Measurements from ENCODE around the gene ACTN4.
A peak's percentile ranks its signal among the peaks of the same experiment; 100 is the strongest.

The ACTN4 gene

DNA sequence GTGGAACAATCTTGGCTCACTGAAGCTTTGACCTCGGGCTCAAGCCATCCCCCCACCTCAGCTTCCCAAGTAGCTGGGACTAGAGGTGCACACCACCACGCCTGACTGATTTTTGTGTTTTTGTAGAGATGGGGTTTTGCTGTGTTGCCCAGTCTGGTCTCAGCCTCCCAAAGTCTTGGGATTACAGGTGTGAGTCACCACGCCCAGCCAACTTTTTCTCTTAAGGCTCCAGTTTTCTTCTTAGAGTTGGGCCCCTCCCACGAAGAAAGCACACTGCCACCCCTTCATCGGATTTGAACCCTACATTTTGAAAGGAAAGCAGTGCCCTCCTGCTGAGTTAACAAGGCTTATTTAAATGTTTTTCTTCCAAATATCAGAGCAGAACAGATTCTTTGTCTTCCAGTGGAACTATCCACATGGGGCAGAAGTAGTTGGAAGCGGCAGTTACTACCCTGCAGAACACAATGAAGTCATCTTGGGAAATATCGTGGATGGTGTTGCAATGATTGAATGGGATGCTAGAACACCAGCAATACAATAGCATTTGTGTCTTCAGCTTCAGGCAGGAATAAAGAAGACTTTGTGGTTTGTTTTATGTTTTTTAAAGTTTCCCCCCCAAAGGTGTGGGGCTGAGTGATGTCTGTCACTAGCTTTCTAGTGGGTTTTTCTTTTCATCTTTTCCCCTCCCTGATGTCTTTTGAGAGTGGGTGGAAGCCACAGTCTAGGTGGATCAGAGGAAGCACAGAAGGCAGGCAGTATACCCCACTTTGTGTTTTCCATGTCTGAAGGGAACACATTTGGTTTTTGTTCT, 8.9 kb downstream of the ACTN4 start:
- Mint-ChIP-seq H3K27me3 (ENCODE audit: low read depth) (no peaks in the 10 kb centered on the region), H3K27ac (peak overlapping the region; percentile 90 to 98 (median 93)), H3K36me3 (ENCODE audit: low read depth) (peaks cover 22% of the 10 kb centered on the region), H3K4me3 (peak overlapping the region; percentile 13 to 52 (median 30)), H3K9me3 (no peaks in the 10 kb centered on the region), H3K4me1 (peaks cover 96% of the 10 kb centered on the region)
- TF ChIP-seq, protein P1, sequence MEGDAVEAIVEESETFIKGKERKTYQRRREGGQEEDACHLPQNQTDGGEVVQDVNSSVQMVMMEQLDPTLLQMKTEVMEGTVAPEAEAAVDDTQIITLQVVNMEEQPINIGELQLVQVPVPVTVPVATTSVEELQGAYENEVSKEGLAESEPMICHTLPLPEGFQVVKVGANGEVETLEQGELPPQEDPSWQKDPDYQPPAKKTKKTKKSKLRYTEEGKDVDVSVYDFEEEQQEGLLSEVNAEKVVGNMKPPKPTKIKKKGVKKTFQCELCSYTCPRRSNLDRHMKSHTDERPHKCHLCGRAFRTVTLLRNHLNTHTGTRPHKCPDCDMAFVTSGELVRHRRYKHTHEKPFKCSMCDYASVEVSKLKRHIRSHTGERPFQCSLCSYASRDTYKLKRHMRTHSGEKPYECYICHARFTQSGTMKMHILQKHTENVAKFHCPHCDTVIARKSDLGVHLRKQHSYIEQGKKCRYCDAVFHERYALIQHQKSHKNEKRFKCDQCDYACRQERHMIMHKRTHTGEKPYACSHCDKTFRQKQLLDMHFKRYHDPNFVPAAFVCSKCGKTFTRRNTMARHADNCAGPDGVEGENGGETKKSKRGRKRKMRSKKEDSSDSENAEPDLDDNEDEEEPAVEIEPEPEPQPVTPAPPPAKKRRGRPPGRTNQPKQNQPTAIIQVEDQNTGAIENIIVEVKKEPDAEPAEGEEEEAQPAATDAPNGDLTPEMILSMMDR (IDR thresholded peaks at IDR 0.05; ENCODE audit: unreplicated experiment in 3 of 3) = no peak

DNA sequence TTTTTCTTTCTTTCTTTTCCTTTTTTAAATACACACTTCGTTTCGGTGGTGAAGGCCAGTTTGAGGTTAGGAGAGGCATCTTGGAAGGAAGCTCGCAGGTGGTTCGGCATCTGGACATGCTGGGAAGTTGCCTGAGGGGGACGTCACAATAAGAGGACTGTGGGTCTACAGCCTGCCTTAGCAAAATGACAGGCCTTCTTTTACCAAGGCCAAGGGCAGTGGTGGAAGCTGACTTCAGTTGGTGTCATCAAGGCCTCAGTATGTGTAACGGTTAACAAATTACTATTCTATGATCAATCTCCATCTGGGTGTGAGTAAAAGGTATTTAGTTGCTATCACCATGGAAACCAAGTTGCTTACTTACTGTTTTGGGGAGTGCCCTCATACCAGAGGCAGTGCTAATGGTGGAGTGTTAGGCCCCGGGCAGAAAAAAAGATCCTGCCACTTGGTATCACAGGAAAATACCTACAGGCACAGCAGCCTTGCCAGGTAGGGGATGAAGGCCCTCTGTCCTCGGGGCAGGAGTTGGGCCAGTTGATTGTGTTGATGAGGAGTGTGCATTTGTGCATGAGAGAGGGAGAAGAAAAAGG, 10.3 kb downstream of the ACTN4 start:
- H3K4me1 Mint-ChIP-seq = peaks cover 95% of the 10 kb centered on the region
- TF ChIP-seq, protein P1 (IDR thresholded peaks at IDR 0.05; ENCODE audit: unreplicated experiment in 3 of 3) = no peak
- peak overlapping the region; percentile 33 to 53 (median 44) for H3K4me3 Mint-ChIP-seq
- H3K27ac Mint-ChIP-seq = peak overlapping the region; percentile 98 to 99 (median 98)
- no peaks in the 10 kb centered on the region for H3K27me3 Mint-ChIP-seq (ENCODE audit: low read depth)
- no peaks in the 10 kb centered on the region for H3K9me3 Mint-ChIP-seq
- H3K36me3 Mint-ChIP-seq (ENCODE audit: low read depth) = peaks cover 22% of the 10 kb centered on the region

DNA sequence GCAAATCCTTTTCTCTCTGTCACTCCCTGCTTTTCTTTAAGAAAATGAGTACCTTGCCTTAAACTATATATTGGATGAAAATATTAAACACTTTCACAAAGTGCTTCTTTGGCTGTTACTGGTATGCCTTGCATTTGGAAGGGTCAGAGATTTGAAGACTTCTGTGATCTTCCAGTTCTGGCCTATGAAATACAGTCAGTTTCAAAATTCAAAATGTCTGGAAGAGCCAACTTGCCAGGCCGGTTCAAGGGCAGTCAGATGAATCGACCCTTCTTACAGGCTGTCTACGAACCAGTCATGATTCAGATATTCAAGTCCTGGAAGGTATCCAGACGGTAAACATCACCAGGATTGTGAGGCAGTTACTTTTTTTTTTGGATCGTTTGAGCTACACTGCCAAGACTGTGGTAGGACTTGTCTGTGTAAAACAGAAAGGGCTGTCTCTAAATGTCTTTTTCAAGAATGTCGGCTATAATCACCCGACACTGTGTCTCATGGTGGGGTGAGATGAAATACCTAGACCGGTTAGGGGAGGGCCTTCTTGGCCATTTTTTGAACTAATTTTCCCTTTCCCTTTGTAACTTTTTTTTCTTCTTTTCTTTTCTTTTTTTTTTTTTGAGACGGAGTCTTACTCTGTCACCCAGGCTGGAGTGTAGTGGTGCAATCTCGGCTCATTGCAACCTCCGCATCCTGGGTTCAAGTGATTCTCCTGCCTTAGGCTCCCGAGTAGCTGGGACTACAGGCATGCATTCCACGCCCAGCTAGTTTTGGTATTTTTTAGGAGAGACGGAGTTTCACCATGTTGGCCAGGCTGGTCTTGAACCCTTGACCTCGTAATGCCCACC, 11.2 kb downstream of the ACTN4 start:
- Mint-ChIP-seq H3K9me3 (no peaks in the 10 kb centered on the region), H3K27ac (peak overlapping the region; percentile 98 to 99 (median 98)), H3K4me3 (peak overlapping the region; percentile 30 to 44 (median 30)), H3K4me1 (peaks cover 95% of the 10 kb centered on the region), H3K36me3 (ENCODE audit: low read depth) (peaks cover 22% of the 10 kb centered on the region), H3K27me3 (ENCODE audit: low read depth) (no peaks in the 10 kb centered on the region)
- TF ChIP-seq, protein P1 (IDR thresholded peaks at IDR 0.05; ENCODE audit: unreplicated experiment in 3 of 3) = no peak

DNA sequence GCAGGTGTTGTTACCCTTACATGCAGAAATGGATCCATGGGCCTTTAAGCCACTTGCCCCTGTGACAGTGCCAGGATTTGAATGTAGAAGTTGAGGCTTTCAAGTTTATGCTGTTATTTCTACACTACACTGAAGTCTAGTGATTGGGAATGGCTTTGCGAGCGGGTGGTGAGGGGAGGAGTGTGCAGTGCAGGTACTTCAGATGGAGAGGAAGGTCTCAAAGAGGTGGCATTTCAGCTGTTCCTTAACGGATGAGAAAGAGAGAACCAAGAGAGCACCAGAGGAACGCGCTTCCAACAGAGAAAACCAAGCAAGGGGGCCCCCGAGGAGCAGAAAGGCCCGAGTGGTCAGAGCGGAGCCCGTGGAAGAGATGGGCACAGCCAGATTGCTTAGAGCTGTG, 13.3 kb downstream of the ACTN4 start:
- Mint-ChIP-seq H3K4me3 (peak overlapping the region in 1 of 3 experiments; percentile 24), H3K9me3 (no peaks in the 10 kb centered on the region), H3K27me3 (ENCODE audit: low read depth) (no peaks in the 10 kb centered on the region), H3K4me1 (peaks cover 95% of the 10 kb centered on the region), H3K27ac (peak overlapping the region; percentile 98 to 99 (median 98)), H3K36me3 (ENCODE audit: low read depth) (peaks cover 22% of the 10 kb centered on the region)
- TF ChIP-seq, protein P1 (IDR thresholded peaks at IDR 0.05; ENCODE audit: unreplicated experiment in 3 of 3) = no peak

DNA sequence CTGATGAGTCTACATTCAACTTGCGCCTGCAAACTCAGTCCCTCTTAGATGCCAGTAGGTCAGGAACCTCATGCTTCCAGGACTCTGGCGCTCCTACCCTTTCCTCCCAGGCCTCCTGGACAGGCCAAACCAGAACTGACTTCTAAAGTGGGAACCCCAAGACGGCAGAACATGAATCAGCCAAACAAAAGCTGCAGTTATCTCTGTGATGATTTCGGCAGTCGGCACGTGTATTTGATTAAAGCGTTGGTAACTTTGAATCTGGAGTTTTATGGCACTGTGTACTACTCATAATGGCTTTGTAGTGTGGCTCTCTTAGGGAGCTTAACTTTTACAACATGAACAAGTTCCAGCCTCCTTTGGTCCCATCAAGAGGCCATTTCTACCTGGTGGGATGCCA, 13.7 kb downstream of the ACTN4 start:
- H3K4me3 Mint-ChIP-seq = peak overlapping the region in 2 of 3 experiments; percentile 2 to 54
- H3K36me3 Mint-ChIP-seq (ENCODE audit: low read depth) = peaks cover 22% of the 10 kb centered on the region
- H3K27ac Mint-ChIP-seq = peak overlapping the region; percentile 98 to 99 (median 98)
- no peaks in the 10 kb centered on the region for H3K27me3 Mint-ChIP-seq (ENCODE audit: low read depth)
- no peaks in the 10 kb centered on the region for H3K9me3 Mint-ChIP-seq
- peaks cover 95% of the 10 kb centered on the region for H3K4me1 Mint-ChIP-seq
- TF ChIP-seq, protein P1 (IDR thresholded peaks at IDR 0.05; ENCODE audit: unreplicated experiment in 3 of 3) = no peak
